HEK293 (cell line): ENCODE data around the gene TMED9.

Experiments used
- CTCF ChIA-PET: fragments of 350-600 bp; formaldehyde crosslinking; extraction: SDS; loops from one replicate; lab custom pipeline; 2021; ENCODE audit warnings: antibody characterized with exemption; lab: Yijun Ruan, JAX
- POLR2A ChIA-PET: fragments of 300-600 bp; formaldehyde crosslinking; extraction: SDS; loops from one replicate; lab custom pipeline; 2020; ENCODE audit warnings: antibody characterized with exemption, inconsistent platforms; lab: Yijun Ruan, JAX
- H3K27ac ChIP-seq: fragments of 200-500 bp; sonication (Bioruptor generic); 2 replicates; pipeline ENCODE4 v1.5.1; 2014; ENCODE audit warnings: low read depth, low read length, control low read depth, inconsistent platforms; ENCODE audit errors: extremely low read depth
- H3K36me3 ChIP-seq, 2 experiments: fragments of 200-500 bp in 1 of 2; sonication (Bioruptor generic) in 1 of 2; 1 replicate in 1 of 2; 2 replicates in 1 of 2; pipeline ENCODE4 v1.5.1; 2014 to 2017; ENCODE audit warnings: inconsistent platforms in 2 of 2, low read length in 2 of 2; ENCODE audit not compliant: control insufficient read depth in 2 of 2, insufficient read depth in 1 of 2
- H3K4me1 ChIP-seq: fragments of 200-500 bp; sonication (Bioruptor generic); 2 replicates; pipeline ENCODE4 v1.5.1; 2014; ENCODE audit warnings: mild to moderate bottlenecking, low read length, inconsistent platforms; ENCODE audit not compliant: control insufficient read depth, insufficient read depth
- H3K4me3 ChIP-seq: 2 replicates; pipeline ENCODE4 v1.5.1; 2011; ENCODE audit warnings: low read depth, mild to moderate bottlenecking, control low read depth, low read length, moderate library complexity
- H3K9me3 ChIP-seq: fragments of 200-500 bp; sonication (Bioruptor generic); 2 replicates; pipeline ENCODE4 v1.5.1; 2014; ENCODE audit warnings: low read depth, low read length, inconsistent platforms; ENCODE audit not compliant: control insufficient read depth, insufficient read depth
- SCRT2 ChIP-seq: fragments of 450-650 bp; formaldehyde crosslinking; IDR thresholded peaks from 2 replicates; pipeline ENCODE4 v1.5.1; 2016; ENCODE audit warnings: missing biosample characterization, missing genetic modification characterization
- SP7 ChIP-seq: fragments of 450-650 bp; formaldehyde crosslinking; IDR thresholded peaks from 2 replicates; pipeline ENCODE4 v1.5.1; 2016; ENCODE audit warnings: missing biosample characterization, missing genetic modification characterization
- WT1 ChIP-seq: fragments of 450-650 bp; formaldehyde crosslinking; IDR thresholded peaks from 2 replicates; pipeline ENCODE4 v1.5.1; 2016; ENCODE audit warnings: missing biosample characterization, missing genetic modification characterization
- ZBTB17 ChIP-seq: fragments of 450-650 bp; formaldehyde crosslinking; IDR thresholded peaks from 2 replicates; pipeline ENCODE4 v1.5.1; 2016; ENCODE audit warnings: missing biosample characterization, missing genetic modification characterization
- ZFHX2 ChIP-seq: fragments of 450-650 bp; formaldehyde crosslinking; conservative IDR thresholded peaks from 2 replicates; pipeline ENCODE4 v1.5.1; 2016; ENCODE audit warnings: missing biosample characterization, missing genetic modification characterization
- ZFP3 ChIP-seq: fragments of 450-650 bp; formaldehyde crosslinking; IDR thresholded peaks from 2 replicates; pipeline ENCODE4 v1.5.1; 2016; ENCODE audit warnings: low read depth, missing biosample characterization, missing genetic modification characterization
- ZNF157 ChIP-seq: fragments of 450-650 bp; formaldehyde crosslinking; IDR thresholded peaks from 2 replicates; pipeline ENCODE4 v1.5.1; 2016; ENCODE audit warnings: missing biosample characterization, missing genetic modification characterization
- ZNF16 ChIP-seq: fragments of 450-650 bp; formaldehyde crosslinking; IDR thresholded peaks from 2 replicates; pipeline ENCODE4 v1.5.1; 2016; ENCODE audit warnings: low read depth, missing biosample characterization, missing genetic modification characterization
- ZNF335 ChIP-seq: fragments of 450-650 bp; formaldehyde crosslinking; conservative IDR thresholded peaks from 2 replicates; pipeline ENCODE4 v1.5.1; 2016; ENCODE audit warnings: missing biosample characterization, missing genetic modification characterization
- ZNF366 ChIP-seq: fragments of 450-650 bp; formaldehyde crosslinking; conservative IDR thresholded peaks from 2 replicates; pipeline ENCODE4 v1.5.1; 2016; ENCODE audit warnings: missing biosample characterization, missing genetic modification characterization
- ZNF555 ChIP-seq: fragments of 450-650 bp; formaldehyde crosslinking; conservative IDR thresholded peaks from 2 replicates; pipeline ENCODE4 v1.5.1; 2017; ENCODE audit warnings: missing biosample characterization, mild to moderate bottlenecking, missing genetic modification characterization, inconsistent platforms
- ZNF558 ChIP-seq: fragments of 450-650 bp; formaldehyde crosslinking; IDR thresholded peaks from 2 replicates; pipeline ENCODE4 v1.5.1; 2016; ENCODE audit warnings: missing biosample characterization, missing genetic modification characterization
- ZNF560 ChIP-seq: fragments of 450-650 bp; formaldehyde crosslinking; IDR thresholded peaks from 2 replicates; pipeline ENCODE4 v1.5.1; 2017; ENCODE audit warnings: missing biosample characterization, missing genetic modification characterization, borderline replicate concordance
- ZNF626 ChIP-seq: fragments of 450-650 bp; sonication (Bioruptor Pico); formaldehyde crosslinking; IDR thresholded peaks from 2 replicates; pipeline ENCODE4 v1.5.1; 2018; ENCODE audit warnings: missing biosample characterization, missing genetic modification characterization, inconsistent platforms
- ZNF629 ChIP-seq: fragments of 450-650 bp; formaldehyde crosslinking; IDR thresholded peaks from 2 replicates; pipeline ENCODE4 v1.5.1; 2017; ENCODE audit warnings: missing biosample characterization, missing genetic modification characterization
- ZNF658 ChIP-seq: fragments of 450-650 bp; formaldehyde crosslinking; IDR thresholded peaks from 2 replicates; pipeline ENCODE4; 2016; ENCODE audit warnings: missing biosample characterization, missing genetic modification characterization
- ZNF670 ChIP-seq: fragments of 450-650 bp; formaldehyde crosslinking; IDR thresholded peaks from 2 replicates; pipeline ENCODE4 v1.5.1; 2016; ENCODE audit warnings: missing biosample characterization, missing genetic modification characterization, low read depth
- ZSCAN16 ChIP-seq: fragments of 450-650 bp; formaldehyde crosslinking; IDR thresholded peaks from 2 replicates; pipeline ENCODE4 v1.5.1; 2016; ENCODE audit warnings: missing biosample characterization, missing genetic modification characterization
- ZXDB ChIP-seq: fragments of 450-650 bp; formaldehyde crosslinking; IDR thresholded peaks from 2 replicates; pipeline ENCODE4 v1.5.1; 2016; ENCODE audit warnings: missing biosample characterization, missing genetic modification characterization
- TF ChIP-seq, protein P1 (sequence below): fragments of 450-650 bp; formaldehyde crosslinking; IDR thresholded peaks from 2 replicates; pipeline ENCODE4 v1.5.1; 2016; ENCODE audit warnings: missing biosample characterization, missing genetic modification characterization
- TF ChIP-seq, protein P2 (sequence below): fragments of 450-650 bp; formaldehyde crosslinking; conservative IDR thresholded peaks from 2 replicates; pipeline ENCODE4 v1.5.1; 2016; ENCODE audit warnings: low read depth, missing biosample characterization, missing genetic modification characterization
- TF ChIP-seq, protein P3 (sequence below): fragments of 450-650 bp; formaldehyde crosslinking; IDR thresholded peaks from 2 replicates; pipeline ENCODE4 v1.5.1; 2016; ENCODE audit warnings: missing biosample characterization, missing genetic modification characterization
- TF ChIP-seq, protein P4 (sequence below): fragments of 450-650 bp; formaldehyde crosslinking; IDR thresholded peaks from 2 replicates; pipeline ENCODE4 v1.5.1; 2016; ENCODE audit warnings: missing biosample characterization, missing genetic modification characterization

The TMED9 gene

DNA sequence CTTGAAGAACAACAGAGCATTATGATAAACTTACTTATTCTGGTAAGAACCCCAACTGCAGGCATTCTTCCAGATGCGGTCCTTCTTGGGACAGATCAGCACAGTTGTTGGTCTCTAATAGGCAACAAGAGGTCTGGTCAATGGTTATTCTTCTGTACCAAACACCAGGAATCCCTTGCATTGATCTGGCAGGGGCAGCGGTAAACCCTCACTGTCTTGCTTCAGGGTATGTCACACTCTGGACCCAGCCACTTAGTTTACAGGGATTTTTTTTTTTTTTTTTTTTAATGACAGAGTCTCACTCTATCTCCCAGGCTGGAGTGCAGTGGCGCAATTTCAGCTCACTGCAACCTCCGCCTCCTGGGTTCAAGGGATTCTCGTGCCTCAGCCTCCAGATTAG, 36.3 kb upstream of the TMED9 start:
- no peaks in the 10 kb centered on the region for H3K9me3 ChIP-seq
- no peak overlapping the region for H3K27ac ChIP-seq
- peaks cover 4 to 24% of the 10 kb centered on the region in 2 experiments; a peak in 1 of 3 replicates for H3K36me3 ChIP-seq
- ChIA-PET POLR2A (no interaction called here), CTCF (no interaction called here)
- TF ChIP-seq, protein P1, sequence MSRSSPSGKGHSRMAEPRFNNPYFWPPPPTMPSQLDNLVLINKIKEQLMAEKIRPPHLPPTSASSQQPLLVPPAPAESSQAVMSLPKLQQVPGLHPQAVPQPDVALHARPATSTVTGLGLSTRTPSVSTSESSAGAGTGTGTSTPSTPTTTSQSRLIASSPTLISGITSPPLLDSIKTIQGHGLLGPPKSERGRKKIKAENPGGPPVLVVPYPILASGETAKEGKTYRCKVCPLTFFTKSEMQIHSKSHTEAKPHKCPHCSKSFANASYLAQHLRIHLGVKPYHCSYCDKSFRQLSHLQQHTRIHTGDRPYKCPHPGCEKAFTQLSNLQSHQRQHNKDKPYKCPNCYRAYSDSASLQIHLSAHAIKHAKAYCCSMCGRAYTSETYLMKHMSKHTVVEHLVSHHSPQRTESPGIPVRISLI: peak; percentile 73; the same call in 1 of the 2 replicates
- peak; percentile 91 for TF ChIP-seq ZNF157 (tag by site-specific recombination)
- no peak for TF ChIP-seq ZNF16 (tag by site-specific recombination)
- TF ChIP-seq ZBTB17 (tag by site-specific recombination): 0 out of 2 replicates have a peak, but pooled peaks have one; percentile 7
- TF ChIP-seq, all 188 proteins: peak for 3
- peaks cover 5% of the 10 kb centered on the region; the same call in 1 of the 2 replicates for H3K4me1 ChIP-seq
- H3K4me3 ChIP-seq: no peak overlapping the region

DNA sequence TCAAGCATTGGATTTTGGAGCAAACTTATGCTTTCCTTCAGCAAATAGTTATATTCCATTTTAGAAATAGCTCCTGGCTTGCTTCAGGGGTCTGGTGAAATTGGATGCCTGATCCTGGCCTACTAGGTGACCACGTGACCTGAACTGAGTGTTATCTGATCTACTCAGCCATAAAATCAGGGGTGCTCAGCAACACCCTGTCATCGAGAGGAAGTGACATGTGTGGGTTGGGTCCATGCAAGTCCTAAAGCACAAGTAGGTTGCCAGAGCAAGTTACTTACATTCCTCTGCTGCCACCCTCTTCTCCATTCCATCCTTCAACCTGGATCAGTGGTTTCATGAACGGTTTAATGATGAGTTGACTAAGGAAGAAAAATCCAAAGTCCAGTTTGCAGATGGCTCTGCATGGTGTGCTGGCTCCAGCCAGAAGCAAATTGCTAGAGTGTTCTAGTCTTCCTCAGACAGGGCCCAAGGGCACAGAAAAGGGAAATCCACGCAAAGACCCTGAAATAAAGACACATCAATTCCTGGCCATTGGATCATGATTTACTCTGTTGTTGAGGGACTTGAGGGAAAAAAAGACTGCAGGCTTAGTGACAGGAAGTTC, 34.9 kb upstream of the TMED9 start:
- peaks cover 5% of the 10 kb centered on the region; the same call in 1 of the 2 replicates for H3K4me1 ChIP-seq
- no peak overlapping the region for H3K4me3 ChIP-seq
- peaks cover 0 to 9% of the 10 kb centered on the region in 2 experiments; a peak in 1 of 3 replicates for H3K36me3 ChIP-seq
- ChIA-PET CTCF (interaction anchor here (1.0 kb wide), 1 partner anchor 19 kb away, joined by 3 read pairs; no protein-coding TSS in a partner anchor), POLR2A (no interaction called here)
- H3K27ac ChIP-seq: no peak overlapping the region
- no peaks in the 10 kb centered on the region for H3K9me3 ChIP-seq
- TF ChIP-seq ZXDB (tag by site-specific recombination) (peak; percentile 32; the same call in 1 of the 2 replicates), ZNF335 (tag by site-specific recombination) (peak; percentile 58), WT1 (tag by site-specific recombination) (no peak), ZFHX2 (peak; percentile 54), ZNF629 (tag by site-specific recombination) (peak; percentile 46; the same call in 1 of the 2 replicates), ZNF366 (0 out of 2 replicates have a peak, but pooled peaks have one; percentile 39), ZNF626 (tag by site-specific recombination) (no peak), ZNF555 (no peak), SP7 (tag by site-specific recombination) (peak; percentile 41; the same call in 1 of the 2 replicates), ZNF658 (tag by site-specific recombination) (no peak), ZNF670 (tag by site-specific recombination) (no peak), ZSCAN16 (tag by site-specific recombination) (0 out of 2 replicates have a peak, but pooled peaks have one; percentile 69), ZBTB17 (tag by site-specific recombination) (peak; percentile 76), ZNF560 (tag by site-specific recombination) (no peak), ZFP3 (tag by site-specific recombination) (no peak), ZNF558 (tag by site-specific recombination) (0 out of 2 replicates have a peak, but pooled peaks have one; percentile 29), SCRT2 (tag by site-specific recombination) (0 out of 2 replicates have a peak, but pooled peaks have one; percentile 24)
- TF ChIP-seq, protein P2, sequence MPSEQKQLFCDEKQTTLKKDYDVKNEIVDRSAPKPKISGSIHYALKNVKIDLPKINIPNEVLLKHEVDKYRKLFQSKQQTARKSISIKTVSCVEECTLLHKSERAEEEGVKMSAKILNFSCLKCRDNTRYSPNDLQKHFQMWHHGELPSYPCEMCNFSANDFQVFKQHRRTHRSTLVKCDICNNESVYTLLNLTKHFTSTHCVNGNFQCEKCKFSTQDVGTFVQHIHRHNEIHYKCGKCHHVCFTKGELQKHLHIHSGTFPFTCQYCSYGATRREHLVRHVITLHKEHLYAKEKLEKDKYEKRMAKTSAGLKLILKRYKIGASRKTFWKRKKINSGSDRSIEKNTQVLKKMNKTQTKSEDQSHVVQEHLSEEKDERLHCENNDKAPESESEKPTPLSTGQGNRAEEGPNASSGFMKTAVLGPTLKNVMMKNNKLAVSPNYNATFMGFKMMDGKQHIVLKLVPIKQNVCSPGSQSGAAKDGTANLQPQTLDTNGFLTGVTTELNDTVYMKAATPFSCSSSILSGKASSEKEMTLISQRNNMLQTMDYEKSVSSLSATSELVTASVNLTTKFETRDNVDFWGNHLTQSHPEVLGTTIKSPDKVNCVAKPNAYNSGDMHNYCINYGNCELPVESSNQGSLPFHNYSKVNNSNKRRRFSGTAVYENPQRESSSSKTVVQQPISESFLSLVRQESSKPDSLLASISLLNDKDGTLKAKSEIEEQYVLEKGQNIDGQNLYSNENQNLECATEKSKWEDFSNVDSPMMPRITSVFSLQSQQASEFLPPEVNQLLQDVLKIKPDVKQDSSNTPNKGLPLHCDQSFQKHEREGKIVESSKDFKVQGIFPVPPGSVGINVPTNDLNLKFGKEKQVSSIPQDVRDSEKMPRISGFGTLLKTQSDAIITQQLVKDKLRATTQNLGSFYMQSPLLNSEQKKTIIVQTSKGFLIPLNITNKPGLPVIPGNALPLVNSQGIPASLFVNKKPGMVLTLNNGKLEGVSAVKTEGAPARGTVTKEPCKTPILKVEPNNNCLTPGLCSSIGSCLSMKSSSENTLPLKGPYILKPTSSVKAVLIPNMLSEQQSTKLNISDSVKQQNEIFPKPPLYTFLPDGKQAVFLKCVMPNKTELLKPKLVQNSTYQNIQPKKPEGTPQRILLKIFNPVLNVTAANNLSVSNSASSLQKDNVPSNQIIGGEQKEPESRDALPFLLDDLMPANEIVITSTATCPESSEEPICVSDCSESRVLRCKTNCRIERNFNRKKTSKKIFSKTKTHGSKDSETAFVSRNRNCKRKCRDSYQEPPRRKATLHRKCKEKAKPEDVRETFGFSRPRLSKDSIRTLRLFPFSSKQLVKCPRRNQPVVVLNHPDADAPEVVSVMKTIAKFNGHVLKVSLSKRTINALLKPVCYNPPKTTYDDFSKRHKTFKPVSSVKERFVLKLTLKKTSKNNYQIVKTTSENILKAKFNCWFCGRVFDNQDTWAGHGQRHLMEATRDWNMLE: peak; percentile 45; the same call in 1 of the 2 replicates
- TF ChIP-seq, protein P3, sequence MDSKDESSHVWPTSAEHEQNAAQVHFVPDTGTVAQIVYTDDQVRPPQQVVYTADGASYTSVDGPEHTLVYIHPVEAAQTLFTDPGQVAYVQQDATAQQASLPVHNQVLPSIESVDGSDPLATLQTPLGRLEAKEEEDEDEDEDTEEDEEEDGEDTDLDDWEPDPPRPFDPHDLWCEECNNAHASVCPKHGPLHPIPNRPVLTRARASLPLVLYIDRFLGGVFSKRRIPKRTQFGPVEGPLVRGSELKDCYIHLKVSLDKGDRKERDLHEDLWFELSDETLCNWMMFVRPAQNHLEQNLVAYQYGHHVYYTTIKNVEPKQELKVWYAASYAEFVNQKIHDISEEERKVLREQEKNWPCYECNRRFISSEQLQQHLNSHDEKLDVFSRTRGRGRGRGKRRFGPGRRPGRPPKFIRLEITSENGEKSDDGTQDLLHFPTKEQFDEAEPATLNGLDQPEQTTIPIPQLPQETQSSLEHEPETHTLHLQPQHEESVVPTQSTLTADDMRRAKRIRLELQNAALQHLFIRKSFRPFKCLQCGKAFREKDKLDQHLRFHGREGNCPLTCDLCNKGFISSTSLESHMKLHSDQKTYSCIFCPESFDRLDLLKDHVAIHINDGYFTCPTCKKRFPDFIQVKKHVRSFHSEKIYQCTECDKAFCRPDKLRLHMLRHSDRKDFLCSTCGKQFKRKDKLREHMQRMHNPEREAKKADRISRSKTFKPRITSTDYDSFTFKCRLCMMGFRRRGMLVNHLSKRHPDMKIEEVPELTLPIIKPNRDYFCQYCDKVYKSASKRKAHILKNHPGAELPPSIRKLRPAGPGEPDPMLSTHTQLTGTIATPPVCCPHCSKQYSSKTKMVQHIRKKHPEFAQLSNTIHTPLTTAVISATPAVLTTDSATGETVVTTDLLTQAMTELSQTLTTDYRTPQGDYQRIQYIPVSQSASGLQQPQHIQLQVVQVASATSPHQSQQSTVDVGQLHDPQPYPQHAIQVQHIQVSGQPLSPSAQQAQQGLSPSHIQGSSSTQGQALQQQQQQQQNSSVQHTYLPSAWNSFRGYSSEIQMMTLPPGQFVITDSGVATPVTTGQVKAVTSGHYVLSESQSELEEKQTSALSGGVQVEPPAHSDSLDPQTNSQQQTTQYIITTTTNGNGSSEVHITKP (tag by site-specific recombination): peak; percentile 54
- TF ChIP-seq, protein P4, sequence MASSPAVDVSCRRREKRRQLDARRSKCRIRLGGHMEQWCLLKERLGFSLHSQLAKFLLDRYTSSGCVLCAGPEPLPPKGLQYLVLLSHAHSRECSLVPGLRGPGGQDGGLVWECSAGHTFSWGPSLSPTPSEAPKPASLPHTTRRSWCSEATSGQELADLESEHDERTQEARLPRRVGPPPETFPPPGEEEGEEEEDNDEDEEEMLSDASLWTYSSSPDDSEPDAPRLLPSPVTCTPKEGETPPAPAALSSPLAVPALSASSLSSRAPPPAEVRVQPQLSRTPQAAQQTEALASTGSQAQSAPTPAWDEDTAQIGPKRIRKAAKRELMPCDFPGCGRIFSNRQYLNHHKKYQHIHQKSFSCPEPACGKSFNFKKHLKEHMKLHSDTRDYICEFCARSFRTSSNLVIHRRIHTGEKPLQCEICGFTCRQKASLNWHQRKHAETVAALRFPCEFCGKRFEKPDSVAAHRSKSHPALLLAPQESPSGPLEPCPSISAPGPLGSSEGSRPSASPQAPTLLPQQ (tag by site-specific recombination): peak; percentile 37; the same call in 1 of the 2 replicates
